GM12891 (cell line): ENCODE data around the gene RNU5B-1.

Source experiments
- DNase-seq: peaks from one replicate; pipeline ENCODE4 v3.0.0; 2011; ENCODE audit warnings: low spot score; ENCODE audit not compliant: insufficient read length
- FAIRE-seq: peaks from 2 replicates; lab custom pipeline; 2011; peaks lifted over from hg19 to GRCh38; lab: Jason Lieb, UNC
- PAX5 ChIP-seq: IDR thresholded peaks from 2 replicates; pipeline ENCODE4 v1.6.1; 2011; ENCODE audit warnings: low read length, moderate library complexity, mild to moderate bottlenecking; ENCODE audit not compliant: insufficient read depth, severe bottlenecking
- POLR2A ChIP-seq: IDR thresholded peaks from 2 replicates; pipeline ENCODE4 v1.6.1; 2011; ENCODE audit warnings: low read depth, low read length, control low read depth
- POLR2AphosphoS5 ChIP-seq: IDR thresholded peaks from 2 replicates; pipeline ENCODE4 v1.6.1; 2011; ENCODE audit warnings: low read depth, low read length, control low read depth
- POU2F2 ChIP-seq: IDR thresholded peaks from 2 replicates; pipeline ENCODE4 v1.6.1; 2011; ENCODE audit warnings: low read depth, mild to moderate bottlenecking, control low read depth, low read length, moderate library complexity
- SPI1 ChIP-seq: IDR thresholded peaks from 2 replicates; pipeline ENCODE4 v1.6.1; 2011; ENCODE audit warnings: low read depth, low read length, control low read depth
- TAF1 ChIP-seq: IDR thresholded peaks from 2 replicates; pipeline ENCODE4 v1.6.1; 2011; ENCODE audit warnings: low read depth, low read length, control low read depth

Gene RNU5B-1

DNA sequence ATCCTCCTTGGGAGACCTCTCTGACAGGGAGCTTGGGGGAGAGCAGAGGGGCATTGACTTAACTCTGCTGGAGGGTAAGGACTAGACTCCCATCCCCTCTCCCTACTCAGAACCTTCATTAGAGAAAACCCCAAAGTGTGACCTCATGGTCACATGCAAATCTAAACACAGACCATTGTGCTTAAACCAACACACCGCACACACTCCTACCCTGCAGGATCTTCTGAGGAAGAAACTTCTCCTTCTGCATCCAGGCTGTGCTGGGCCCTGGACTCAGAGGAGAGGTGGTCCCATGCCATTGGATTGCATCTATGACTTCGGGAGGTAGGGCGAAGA lies 17.0 kb upstream of the RNU5B-1 start:
- FAIRE-seq, result no peak
- TF ChIP-seq PAX5 (no peak), POU2F2 (peak; percentile 7; the same call in 1 of the 2 replicates)
- DNase-seq, result no peak

- DNase-seq, result no peak
- TF ChIP-seq PAX5 (no peak), POU2F2 (no peak), POLR2A (no peak), POLR2AphosphoS5 (no peak), SPI1 (no peak), TAF1 (no peak)
- FAIRE-seq, result no peak
These were observed 15.1 kb upstream of the RNU5B-1 start for GRCh38 chr15:65289261-65289854.

GRCh38 chr15:65290228-65290627 lies 14.2 kb upstream of the RNU5B-1 start:
- no peak for FAIRE-seq
- DNase-seq, result no peak
- TF ChIP-seq PAX5 (no peak), TAF1 (no peak), POLR2A (no peak), POU2F2 (no peak), SPI1 (no peak), POLR2AphosphoS5 (no peak)

DNA sequence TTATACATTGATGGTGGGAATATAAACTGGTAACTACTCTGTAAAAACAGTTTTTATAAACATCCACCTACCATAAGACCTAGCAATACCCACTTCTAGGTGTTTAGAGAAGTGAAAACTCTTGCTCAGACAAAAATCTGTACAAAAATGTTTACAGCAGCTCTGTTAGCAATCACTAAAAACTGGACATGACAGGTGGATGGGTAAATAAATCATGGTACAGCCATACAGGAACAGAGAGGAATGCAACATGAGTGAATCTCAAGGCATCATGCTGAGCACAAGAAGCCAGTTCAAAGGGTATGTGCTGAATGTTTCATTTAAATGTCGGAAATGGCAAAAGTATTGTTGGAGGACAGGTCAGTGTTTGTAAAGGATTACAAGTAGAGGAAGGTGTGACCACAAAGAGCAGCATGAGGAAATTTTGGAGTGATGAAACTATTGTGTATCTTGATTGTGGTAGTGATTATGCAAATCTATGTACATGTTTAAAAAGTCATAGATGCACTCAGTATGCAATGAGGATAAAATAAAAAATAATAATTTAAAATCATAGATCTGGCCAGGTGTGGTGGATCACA lies 11.4 kb upstream of the RNU5B-1 start:
- peak; percentile 52 for FAIRE-seq
- TF ChIP-seq SPI1 (peak; percentile 48; the same call in 1 of the 2 replicates), TAF1 (no peak), POU2F2 (no peak)
- no peak for DNase-seq

DNA sequence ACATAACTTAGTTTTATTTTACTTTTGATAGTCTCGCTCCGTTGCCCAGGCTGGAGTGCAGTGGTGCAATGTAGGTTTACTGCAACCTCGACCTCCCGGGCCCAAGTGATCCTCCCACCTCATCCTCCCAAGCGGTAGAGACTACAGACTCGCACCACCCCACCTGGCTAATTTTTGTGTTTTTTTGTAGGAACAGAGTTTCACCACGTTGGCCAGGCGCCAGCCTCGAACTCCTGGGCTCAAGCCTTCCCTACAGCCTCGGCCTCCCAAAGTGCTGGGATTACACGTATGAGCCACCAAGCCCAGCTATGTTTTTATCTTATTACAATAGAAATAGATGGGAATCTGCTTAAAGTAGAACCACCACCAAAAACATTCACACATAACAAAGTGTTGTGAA lies 5.7 kb upstream of the RNU5B-1 start:
- no peak for DNase-seq
- no peak for FAIRE-seq
- no peak for TF ChIP-seq POLR2A
- TF ChIP-seq TAF1, result no peak
- no peak for TF ChIP-seq PAX5
- no peak for TF ChIP-seq SPI1
- TF ChIP-seq POLR2AphosphoS5, result no peak
- TF ChIP-seq POU2F2, result no peak

DNA sequence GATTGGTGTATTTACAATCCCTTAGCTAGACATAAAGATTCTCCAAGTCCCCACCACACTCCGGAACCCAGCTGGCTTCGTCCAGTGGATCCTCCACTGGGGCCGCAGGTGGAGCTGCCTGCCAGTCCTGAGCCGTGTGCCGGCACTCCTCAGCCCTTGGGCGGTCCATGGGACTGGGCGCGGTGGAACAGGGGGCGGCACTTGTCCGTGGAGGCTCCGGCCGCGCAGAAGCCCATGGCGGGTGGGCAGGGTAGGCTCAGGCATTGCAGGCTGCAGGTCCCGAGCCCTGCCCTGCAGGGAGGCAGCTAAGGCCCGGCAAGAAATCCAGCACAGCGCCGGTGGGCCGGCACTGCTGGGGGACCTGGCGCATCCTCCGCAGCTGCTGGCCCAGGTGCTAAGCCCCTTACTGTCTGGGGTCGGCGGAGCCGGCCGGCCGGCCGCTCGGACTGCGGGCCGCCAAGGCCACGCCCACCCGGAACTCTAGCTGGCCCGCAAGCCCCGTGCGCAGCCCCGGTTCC lies 3.5 kb upstream of the RNU5B-1 start:
- DNase-seq, result no peak
- no peak for FAIRE-seq
- no peak for TF ChIP-seq POLR2AphosphoS5
- no peak for TF ChIP-seq PAX5
- TF ChIP-seq POU2F2, result no peak
- TF ChIP-seq TAF1, result no peak
- no peak for TF ChIP-seq SPI1
- no peak for TF ChIP-seq POLR2A

DNA sequence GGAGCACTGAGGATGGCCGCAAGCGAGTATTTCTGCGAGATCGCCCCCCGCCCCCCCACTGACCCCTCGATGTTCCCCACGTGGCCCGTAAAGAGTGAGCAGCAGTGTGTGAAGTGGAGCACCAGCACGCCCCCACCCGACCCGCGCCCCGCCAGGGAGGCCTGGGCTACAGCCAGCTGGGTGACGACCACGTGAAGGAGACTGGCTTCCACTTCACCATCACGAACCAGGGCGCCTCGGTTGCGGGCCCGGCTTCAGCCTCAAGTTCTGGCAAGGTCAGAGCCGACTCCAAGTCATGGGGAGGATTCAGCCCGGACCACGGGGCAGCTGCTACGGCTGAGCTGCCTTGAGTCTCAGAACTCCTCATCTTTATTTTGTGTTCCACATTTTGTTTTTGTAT lies 2.4 kb upstream of the RNU5B-1 start:
- DNase-seq (no peak), FAIRE-seq (no peak)
- TF ChIP-seq POLR2AphosphoS5, result no peak
- TF ChIP-seq POLR2A, result no peak
- no peak for TF ChIP-seq TAF1
- TF ChIP-seq PAX5, result no peak
- no peak for TF ChIP-seq POU2F2
- no peak for TF ChIP-seq SPI1

DNA sequence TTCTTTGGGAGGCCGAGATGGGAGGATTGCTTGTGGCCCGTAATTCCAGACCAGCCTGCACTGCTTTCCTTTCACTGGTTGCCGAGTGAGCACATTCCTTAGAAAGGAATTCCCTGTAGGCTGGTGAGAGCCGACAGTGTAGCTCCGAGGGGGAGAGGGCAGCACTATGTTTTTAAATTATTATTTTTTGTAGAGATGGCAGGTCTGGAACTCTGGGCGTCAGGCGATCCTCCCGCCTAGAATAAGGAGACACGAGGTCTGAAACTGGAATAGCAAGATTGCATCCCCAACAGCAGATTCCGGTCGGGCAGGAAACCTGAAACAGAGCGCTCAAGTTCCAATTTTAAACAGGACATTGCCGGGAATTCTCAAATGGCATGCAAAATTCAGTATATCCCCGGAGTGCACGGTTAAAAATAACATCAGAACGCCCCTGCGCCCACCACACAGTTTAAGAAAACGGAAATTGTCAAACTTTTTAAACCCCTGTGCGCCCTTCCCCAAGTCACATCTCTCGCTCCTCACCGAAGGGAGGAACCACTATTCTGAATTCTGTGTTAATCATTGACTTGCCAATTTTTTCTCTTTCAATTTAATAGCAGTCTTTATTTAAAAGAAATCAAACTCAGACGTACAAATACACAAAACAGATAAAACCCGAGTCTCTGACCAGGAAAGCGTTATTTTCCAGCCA lies 643 bp upstream of the RNU5B-1 start:
- FAIRE-seq (no peak), DNase-seq (no peak)
- no peak for TF ChIP-seq POLR2A
- no peak for TF ChIP-seq TAF1
- no peak for TF ChIP-seq PAX5
- TF ChIP-seq SPI1, result no peak
- no peak for TF ChIP-seq POU2F2
- TF ChIP-seq POLR2AphosphoS5, result no peak

DNA sequence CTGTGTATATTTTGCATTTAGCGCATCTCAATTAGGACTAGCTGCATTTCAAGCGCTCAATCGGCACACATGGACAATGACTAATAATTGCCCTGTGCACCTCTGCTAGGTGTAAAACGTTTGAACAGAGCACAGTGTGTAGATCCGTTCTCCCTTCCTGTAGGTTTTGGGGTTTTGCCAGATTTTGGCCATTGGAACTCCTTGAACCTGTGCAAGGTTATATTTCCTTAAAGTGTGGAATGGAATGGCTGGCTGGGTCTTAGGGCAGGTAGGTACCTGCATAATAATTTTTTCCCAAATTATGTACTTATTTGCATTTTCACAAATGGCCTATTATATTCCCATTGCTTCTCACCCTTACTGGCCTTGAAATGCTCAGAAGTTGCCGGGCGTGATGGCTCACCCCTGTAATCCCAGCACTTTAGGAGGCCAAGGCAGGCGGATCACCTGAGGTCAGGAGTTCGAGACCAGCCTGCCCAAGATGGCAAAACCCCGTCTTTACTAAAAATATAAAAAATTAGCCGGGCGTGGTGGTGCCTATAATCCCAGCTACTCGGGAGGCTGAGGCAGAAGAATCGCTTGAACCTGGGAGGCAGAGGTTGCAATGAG lies 777 bp downstream of the RNU5B-1 start:
- FAIRE-seq (no peak), DNase-seq (no peak)
- TF ChIP-seq POLR2A (peak; percentile 51; the same call in 1 of the 2 replicates), PAX5 (no peak)

GRCh38 chr15:65305776-65306175 lies 1.3 kb downstream of the RNU5B-1 start:
- no peak for TF ChIP-seq TAF1
- no peak for TF ChIP-seq PAX5
- no peak for TF ChIP-seq SPI1
- TF ChIP-seq POLR2A, result no peak
- no peak for TF ChIP-seq POU2F2
- TF ChIP-seq POLR2AphosphoS5, result no peak
- DNase-seq, result no peak
- FAIRE-seq, result no peak
